ENCODE data around the gene LIN54.

GRCh38 chr4:82913305-82913704 lies 97.3 kb downstream of the LIN54 start:
- TF ChIP-seq EZH2 (IDR thresholded peaks at IDR 0.05; ENCODE audit: low read length): no peak
- TF ChIP-seq, protein P1, sequence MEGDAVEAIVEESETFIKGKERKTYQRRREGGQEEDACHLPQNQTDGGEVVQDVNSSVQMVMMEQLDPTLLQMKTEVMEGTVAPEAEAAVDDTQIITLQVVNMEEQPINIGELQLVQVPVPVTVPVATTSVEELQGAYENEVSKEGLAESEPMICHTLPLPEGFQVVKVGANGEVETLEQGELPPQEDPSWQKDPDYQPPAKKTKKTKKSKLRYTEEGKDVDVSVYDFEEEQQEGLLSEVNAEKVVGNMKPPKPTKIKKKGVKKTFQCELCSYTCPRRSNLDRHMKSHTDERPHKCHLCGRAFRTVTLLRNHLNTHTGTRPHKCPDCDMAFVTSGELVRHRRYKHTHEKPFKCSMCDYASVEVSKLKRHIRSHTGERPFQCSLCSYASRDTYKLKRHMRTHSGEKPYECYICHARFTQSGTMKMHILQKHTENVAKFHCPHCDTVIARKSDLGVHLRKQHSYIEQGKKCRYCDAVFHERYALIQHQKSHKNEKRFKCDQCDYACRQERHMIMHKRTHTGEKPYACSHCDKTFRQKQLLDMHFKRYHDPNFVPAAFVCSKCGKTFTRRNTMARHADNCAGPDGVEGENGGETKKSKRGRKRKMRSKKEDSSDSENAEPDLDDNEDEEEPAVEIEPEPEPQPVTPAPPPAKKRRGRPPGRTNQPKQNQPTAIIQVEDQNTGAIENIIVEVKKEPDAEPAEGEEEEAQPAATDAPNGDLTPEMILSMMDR (optimal IDR thresholded peaks at IDR 0.05 in 1 of 3, IDR thresholded peaks at IDR 0.05 in 1 of 3, conservative IDR thresholded peaks at IDR 0.05 in 1 of 3; ENCODE audit: extremely low read depth in 1 of 3, insufficient read depth in 2 of 3, low read length in 3 of 3): no peak
